ENCODE results near the gene RAB40C. TPM values are rescaled to one million over a fixed set of nuclear protein-coding genes. Genes with fewer than 3 reads are reported as not detected.

The RAB40C gene
- total RNA-seq, 4 donors from 2014 or later: 103 to 161 (median 122) TPM

- TF ChIP-seq CTCF (IDR thresholded peaks at IDR 0.05): no peak
- no peak for TF ChIP-seq POLR2A (IDR thresholded peaks at IDR 0.05)
- WGBS, 2 donors: 92 to 93% methylated on average over 23 to 32 of the region's 35 CpGs
- no peak overlapping the region for H3K4me3 ChIP-seq (ENCODE audit: low read depth, poor library complexity, severe bottlenecking)
- intact Hi-C loops (cut with DNase I; ENCODE audit: low total_unique reads): no loop called here
- no peak for DNase-seq (ENCODE audit: low spot score in 2 of 2)
Measured at GRCh38 chr16:658679-659571, 69.1 kb downstream of the RAB40C start.

GRCh38 chr16:659618-660017 lies 69.8 kb downstream of the RAB40C start:
- TF ChIP-seq POLR2A (IDR thresholded peaks at IDR 0.05): no peak
- TF ChIP-seq CTCF (IDR thresholded peaks at IDR 0.05): no peak
- intact Hi-C loops (cut with DNase I; ENCODE audit: low total_unique reads): loop anchor here (10.0 kb wide), 1 partner anchor 115 kb away; no protein-coding TSS in a partner anchor

GRCh38 chr16:660132-660458 lies 70.2 kb downstream of the RAB40C start:
- no peak overlapping the region for H3K4me3 ChIP-seq (ENCODE audit: low read depth, poor library complexity, severe bottlenecking)
- 61 to 66% methylated on average over 3 to 6 of the region's 6 CpGs for WGBS, 2 donors
- TF ChIP-seq CTCF (IDR thresholded peaks at IDR 0.05): no peak
- TF ChIP-seq POLR2A (IDR thresholded peaks at IDR 0.05): no peak
- intact Hi-C loops (cut with DNase I; ENCODE audit: low total_unique reads): loop anchor here (10.0 kb wide), 1 partner anchor 115 kb away; no protein-coding TSS in a partner anchor
- DNase-seq (ENCODE audit: low spot score in 2 of 2): no peak

More at GRCh38 chr16:659618-660017, 69.8 kb downstream of the RAB40C start:
- no peak overlapping the region for H3K4me3 ChIP-seq (ENCODE audit: low read depth, poor library complexity, severe bottlenecking)
- 83 to 86% methylated on average over 8 to 16 of the region's 20 CpGs for WGBS, 2 donors
- DNase-seq (ENCODE audit: low spot score in 2 of 2): no peak

GRCh38 chr16:660459-661183 lies 70.8 kb downstream of the RAB40C start:
- DNase-seq (ENCODE audit: low spot score in 2 of 2): peak; percentile 68 to 96
- 31 to 65% methylated on average over 17 to 23 of the region's 43 CpGs for WGBS, 2 donors
- intact Hi-C loops (cut with DNase I; ENCODE audit: low total_unique reads): loop anchor here (10.0 kb wide), 1 partner anchor 116 kb away; no protein-coding TSS in a partner anchor
- H3K4me3 ChIP-seq (ENCODE audit: low read depth, poor library complexity, severe bottlenecking): no peak overlapping the region
- TF ChIP-seq CTCF (IDR thresholded peaks at IDR 0.05) (no peak), POLR2A (IDR thresholded peaks at IDR 0.05) (no peak)

GRCh38 chr16:661184-661821 lies 71.4 kb downstream of the RAB40C start:
- no peak overlapping the region for H3K4me3 ChIP-seq (ENCODE audit: low read depth, poor library complexity, severe bottlenecking)
- TF ChIP-seq POLR2A (IDR thresholded peaks at IDR 0.05) (no peak), CTCF (IDR thresholded peaks at IDR 0.05) (no peak)
- intact Hi-C loops (cut with DNase I; ENCODE audit: low total_unique reads): loop anchor here (10.0 kb wide), 1 partner anchor 117 kb away; no protein-coding TSS in a partner anchor

More at GRCh38 chr16:661184-661821, 71.4 kb downstream of the RAB40C start:
- DNase-seq (ENCODE audit: low spot score in 2 of 2): no peak
- 53 to 79% methylated on average over 29 to 32 of the region's 35 CpGs for WGBS, 2 donors

Measured in lower leg skin (tissue), 4 donors.